Stomach (tissue), 4 donors: ENCODE data around the gene RABGAP1L.

Source experiments
- CTCF ChIP-seq, 7 experiments: fragments of 450-650 bp in 4 of 7; fragments of 200-600 bp in 3 of 7; sonication (generic) in 3 of 7; IDR thresholded peaks; one replicate each; pipeline ENCODE4 v1.5.1; 2016 to 2019; ENCODE audit warnings: antibody characterized with exemption in 7 of 7, control low read depth in 2 of 7, mild to moderate bottlenecking in 1 of 7
- POLR2AphosphoS5 ChIP-seq, 3 donors: sonication (generic); formaldehyde crosslinking; IDR thresholded peaks; one replicate each; pipeline ENCODE4 v1.6.1; 2016; ENCODE audit warnings: antibody characterized with exemption in 3 of 3

GRCh38 chr1:174997041-174997440 lies 837.7 kb downstream of the RABGAP1L start:
- TF ChIP-seq CTCF (IDR thresholded peaks at IDR 0.05) = no peak
- no peak for TF ChIP-seq POLR2AphosphoS5 (IDR thresholded peaks at IDR 0.05)
